ENCODE results near the gene WDR17. TPM values are rescaled to one million over a fixed set of nuclear protein-coding genes. Genes with fewer than 3 reads are reported as not detected.

The WDR17 gene
- total RNA-seq, 1 experiment from 2014 or later = 0.23 TPM

DNA sequence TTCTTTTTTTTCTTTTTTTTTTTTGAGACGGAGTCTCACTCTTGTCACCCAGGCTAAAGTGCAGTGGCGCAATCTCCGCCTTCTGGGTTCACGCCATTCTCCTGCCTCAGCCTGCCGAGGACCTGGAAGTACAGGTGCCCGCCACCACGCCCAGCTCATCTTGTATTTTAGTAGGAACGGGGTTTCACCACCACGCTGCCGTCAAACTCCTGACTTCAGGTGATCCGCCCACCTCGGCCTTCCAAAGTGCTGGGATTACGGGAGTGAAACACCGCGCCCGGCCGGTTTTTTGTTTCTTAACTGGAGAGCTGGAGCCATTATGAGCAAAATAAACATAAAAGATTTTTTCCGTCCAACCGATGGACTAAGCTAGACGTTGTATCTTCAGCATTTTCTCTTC is 1.9 kb upstream of the WDR17 start:
- no peak overlapping the region for H3K4me3 ChIP-seq
- H3K9me3 ChIP-seq = no peaks in the 10 kb centered on the region
- H3K36me3 ChIP-seq = no peaks in the 10 kb centered on the region
- DNase-seq = no peak
- H3K27me3 ChIP-seq = no peaks in the 10 kb centered on the region

DNA sequence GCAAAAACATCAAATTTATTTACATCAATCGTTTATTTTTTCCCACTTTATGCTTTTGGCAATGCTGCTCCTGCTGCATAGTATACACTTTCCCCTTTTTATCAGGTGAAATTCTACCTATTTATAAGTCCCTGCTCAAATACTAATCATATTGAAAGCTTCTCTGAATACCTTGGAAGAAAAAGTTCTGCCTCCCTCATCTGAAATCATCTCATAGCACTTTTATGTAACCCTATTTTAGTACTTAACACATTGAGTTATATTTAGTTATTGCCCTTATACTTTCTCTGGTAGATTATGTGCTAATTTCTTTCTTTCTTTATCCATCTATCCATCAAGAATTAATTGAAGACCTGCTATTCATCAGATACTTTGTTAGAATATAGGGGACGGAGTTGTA is 1.1 kb upstream of the WDR17 start:
- no peak for DNase-seq
- H3K4me3 ChIP-seq = no peak overlapping the region
- H3K27me3 ChIP-seq = no peaks in the 10 kb centered on the region

DNA sequence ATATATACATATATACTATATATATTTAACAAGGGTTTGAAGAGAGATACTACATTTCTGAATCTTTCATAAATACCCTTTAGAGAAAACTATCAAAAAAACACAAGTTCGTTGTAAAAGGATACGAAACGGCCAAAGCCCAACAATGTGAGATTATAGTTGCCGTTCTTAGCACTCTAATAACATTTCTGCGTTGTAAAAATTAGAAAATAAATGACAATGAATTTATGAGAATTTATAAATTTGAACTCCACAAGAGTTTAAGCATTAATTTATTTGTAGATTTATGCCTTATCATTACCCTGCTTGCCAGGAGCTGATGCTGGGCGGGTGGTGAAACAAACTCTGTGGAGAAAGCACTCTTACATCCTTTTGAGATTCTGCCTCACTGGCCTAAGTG is 1.1 kb downstream of the WDR17 start:
- DNase-seq = no peak
- no peaks in the 10 kb centered on the region for H3K27me3 ChIP-seq
- H3K9me3 ChIP-seq = no peaks in the 10 kb centered on the region
- H3K4me3 ChIP-seq = no peak overlapping the region
- H3K36me3 ChIP-seq = no peaks in the 10 kb centered on the region

More for the DNA sequence above, 1.1 kb upstream of the WDR17 start:
- Histone ChIP-seq H3K9me3 (no peaks in the 10 kb centered on the region), H3K36me3 (no peaks in the 10 kb centered on the region)

DNA sequence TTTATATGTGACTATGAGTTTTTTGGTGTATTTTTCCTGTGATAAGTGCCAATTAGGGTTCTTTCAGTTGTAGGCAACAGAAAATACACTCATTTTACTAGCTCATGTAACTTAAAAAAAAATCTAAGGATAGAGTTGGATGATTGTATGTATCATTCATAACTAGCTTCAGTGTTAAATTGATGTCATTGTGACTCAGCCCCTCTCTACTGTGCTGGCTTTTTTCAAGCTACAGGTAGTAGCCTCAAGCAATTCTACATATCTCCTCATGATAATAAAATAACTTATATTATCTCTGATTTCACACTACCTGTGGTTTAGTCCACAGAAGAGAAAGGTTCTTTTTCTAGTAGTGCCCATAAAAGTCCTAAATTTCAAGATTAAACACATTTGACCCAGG is 11.9 kb downstream of the WDR17 start:
- H3K4me3 ChIP-seq = no peak overlapping the region
- DNase-seq = no peak
- H3K36me3 ChIP-seq = no peaks in the 10 kb centered on the region
- H3K27me3 ChIP-seq = no peaks in the 10 kb centered on the region
- no peaks in the 10 kb centered on the region for H3K9me3 ChIP-seq

DNA sequence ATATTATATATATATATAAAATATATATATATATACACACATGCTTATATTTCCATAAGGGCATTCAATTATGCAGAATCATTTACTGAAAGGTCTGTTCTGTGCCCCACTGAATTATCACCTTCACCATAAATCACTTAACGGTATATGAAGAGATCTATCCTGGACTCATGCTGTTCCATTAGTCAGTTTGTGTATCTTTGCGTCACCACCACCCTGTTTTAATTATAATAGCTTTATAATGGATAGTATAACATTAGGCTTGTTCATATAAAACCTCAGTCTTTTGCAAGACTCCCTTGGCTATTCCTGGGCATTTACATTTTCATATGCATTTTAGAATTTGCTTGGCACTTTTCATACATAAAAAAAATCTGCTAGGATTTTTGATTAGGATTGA is 19.1 kb downstream of the WDR17 start:
- Histone ChIP-seq H3K36me3 (no peaks in the 10 kb centered on the region), H3K27me3 (no peaks in the 10 kb centered on the region), H3K4me3 (no peak overlapping the region), H3K9me3 (no peaks in the 10 kb centered on the region)
- no peak for DNase-seq

DNA sequence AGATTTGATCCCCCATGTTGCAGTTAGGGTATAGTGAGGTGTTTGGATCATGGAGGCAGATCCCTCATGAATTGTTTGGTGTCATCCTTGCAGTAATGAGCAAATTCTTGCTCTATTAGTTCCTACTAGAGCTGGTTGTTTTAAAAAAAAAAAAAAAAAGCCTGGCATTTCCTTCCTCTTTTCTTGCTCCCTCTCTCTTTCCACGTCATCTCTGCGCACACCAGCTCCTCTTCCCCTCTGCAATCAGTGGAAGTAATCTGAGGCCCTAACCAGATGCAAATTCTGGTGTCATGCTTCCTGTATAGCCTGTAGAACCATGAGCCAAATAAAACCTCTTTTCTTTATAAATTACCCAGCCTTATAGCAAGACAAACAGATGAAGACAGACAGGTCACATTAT is 24.5 kb downstream of the WDR17 start:
- no peak for DNase-seq
- Histone ChIP-seq H3K27me3 (no peaks in the 10 kb centered on the region), H3K4me3 (no peak overlapping the region), H3K9me3 (no peaks in the 10 kb centered on the region), H3K36me3 (no peaks in the 10 kb centered on the region)

DNA sequence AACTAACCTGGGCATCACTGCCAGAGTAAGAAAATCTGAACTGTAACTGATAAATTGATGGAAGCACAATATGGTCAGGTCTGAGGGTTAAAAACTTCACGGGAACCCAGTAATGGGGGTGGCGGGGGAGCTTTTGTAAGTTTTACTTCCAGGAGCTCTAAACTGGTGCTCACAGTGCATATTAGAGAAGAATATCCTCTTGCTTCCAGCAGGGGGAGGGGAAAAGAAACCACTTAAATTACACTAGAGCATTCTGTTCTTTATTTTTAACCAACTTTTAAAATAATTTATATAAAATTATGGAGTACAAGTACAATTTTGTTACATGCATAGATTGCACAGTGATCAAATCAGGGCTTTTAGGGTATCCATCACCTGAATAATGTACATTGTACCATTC is 33.7 kb downstream of the WDR17 start:
- DNase-seq = no peak
- Histone ChIP-seq H3K9me3 (peaks cover 3% of the 10 kb centered on the region; the same call in 1 of the 2 replicates), H3K36me3 (no peaks in the 10 kb centered on the region), H3K4me3 (no peak overlapping the region), H3K27me3 (no peaks in the 10 kb centered on the region)

DNA sequence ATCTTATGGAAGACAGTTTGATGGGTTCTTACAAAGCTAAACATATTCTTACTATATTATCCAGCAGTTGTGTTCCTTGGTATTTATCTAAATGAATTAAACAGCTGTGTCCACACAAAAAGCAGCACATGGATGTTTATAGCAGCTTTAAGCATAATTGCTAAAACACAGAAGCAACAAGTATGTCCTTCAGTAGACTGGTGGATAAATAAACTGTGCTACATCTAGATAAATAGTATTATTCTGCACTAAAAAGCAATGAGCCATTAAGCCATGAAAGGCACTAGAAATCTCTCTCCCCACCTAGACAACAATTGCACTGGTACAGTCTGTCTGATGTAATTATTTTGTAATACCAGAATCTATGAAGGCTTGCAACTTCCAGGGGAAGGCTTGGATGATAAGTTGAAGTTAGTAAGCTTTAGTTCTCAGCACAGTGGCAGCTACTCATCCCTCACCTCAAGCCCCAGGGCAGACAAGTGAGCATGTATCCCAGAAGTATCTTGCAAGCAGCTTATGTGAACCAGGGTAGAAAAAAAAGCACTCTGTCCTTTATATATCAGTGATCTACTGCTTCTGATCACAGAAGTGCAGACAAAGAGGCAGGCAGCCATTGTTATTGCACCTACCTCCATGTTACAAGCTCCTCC is 36.9 kb downstream of the WDR17 start:
- no peak for DNase-seq
- H3K9me3 ChIP-seq = peaks cover 3% of the 10 kb centered on the region; the same call in 1 of the 2 replicates
- H3K4me3 ChIP-seq = no peak overlapping the region
- H3K36me3 ChIP-seq = no peaks in the 10 kb centered on the region
- H3K27me3 ChIP-seq = no peaks in the 10 kb centered on the region

DNA sequence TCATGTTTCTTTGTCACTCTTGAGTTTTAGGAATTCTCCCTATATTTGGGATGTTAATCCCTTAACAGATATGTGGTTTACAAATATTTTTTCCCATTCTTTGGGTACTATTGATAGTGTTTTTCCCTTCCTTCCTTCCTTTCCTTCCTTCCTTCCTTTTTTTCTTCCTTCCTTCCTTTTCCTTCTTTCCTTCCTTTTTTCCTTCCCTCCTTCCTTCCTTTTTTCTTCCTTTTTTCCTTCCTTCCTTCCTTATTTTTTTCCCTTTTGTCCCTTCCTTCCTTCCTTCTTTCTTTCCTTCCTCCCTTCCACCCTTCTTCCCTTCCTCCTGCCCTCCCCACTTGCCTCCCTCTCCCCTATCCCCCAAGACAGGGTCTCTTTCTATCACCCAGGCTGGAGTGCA is 42.1 kb downstream of the WDR17 start:
- no peak overlapping the region for H3K4me3 ChIP-seq
- peaks cover 3% of the 10 kb centered on the region; the same call in 1 of the 2 replicates for H3K9me3 ChIP-seq
- DNase-seq = no peak
- H3K36me3 ChIP-seq = no peaks in the 10 kb centered on the region
- no peaks in the 10 kb centered on the region for H3K27me3 ChIP-seq

DNA sequence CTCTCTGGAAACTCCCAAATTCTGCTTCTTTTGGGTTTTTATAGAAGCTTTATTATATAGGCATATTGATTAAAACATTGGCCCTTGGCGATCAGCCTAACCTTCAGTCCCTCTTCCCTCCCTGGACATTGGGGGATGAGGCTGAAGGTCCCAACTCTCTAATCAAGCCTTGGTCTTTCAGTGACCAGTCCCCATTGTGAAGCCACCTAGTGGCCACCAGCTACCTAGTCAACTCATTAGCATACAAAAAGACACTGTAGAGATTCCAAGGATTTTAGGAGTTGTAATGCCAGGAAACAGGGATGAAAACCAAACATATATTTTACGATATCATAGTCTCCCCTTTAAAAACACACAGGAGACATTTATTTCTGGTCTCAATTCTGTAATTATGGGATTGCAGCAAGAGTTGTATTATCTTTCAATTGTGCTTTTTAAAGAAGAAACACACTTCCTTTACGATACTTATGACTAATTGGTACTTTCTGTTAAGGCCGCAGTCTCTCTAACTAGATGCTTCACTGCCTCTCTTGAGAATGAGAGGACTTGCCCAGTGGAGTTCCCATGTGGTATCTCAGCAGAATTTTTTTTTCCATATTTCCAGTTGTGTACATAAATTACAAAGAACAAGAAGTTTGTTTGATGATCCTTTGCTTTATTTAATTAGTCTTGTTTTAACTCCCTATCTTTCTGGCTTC is 58.2 kb downstream of the WDR17 start:
- Histone ChIP-seq H3K36me3 (no peaks in the 10 kb centered on the region), H3K27me3 (no peaks in the 10 kb centered on the region), H3K9me3 (no peaks in the 10 kb centered on the region), H3K4me3 (no peak overlapping the region)
- peak; percentile 1 for DNase-seq

DNA sequence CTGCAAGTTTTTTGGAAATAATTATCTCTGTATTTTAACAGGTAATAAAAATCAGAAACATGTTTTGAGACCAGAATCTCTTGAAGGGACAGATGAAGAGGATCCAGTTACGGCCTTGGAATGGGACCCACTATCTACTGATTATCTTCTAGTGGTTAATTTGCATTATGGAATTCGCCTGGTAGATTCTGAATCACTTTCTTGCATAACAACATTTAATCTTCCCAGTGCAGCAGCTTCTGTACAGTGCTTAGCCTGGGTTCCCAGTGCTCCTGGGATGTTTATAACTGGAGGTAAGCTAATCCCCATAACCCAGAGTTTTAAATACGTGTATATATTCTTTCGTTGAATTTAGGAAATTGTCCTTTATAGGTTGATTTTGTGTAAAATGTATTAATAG is 59.4 kb downstream of the WDR17 start:
- H3K27me3 ChIP-seq = no peaks in the 10 kb centered on the region
- no peaks in the 10 kb centered on the region for H3K36me3 ChIP-seq
- H3K9me3 ChIP-seq = no peaks in the 10 kb centered on the region
- no peak overlapping the region for H3K4me3 ChIP-seq
- no peak for DNase-seq

DNA sequence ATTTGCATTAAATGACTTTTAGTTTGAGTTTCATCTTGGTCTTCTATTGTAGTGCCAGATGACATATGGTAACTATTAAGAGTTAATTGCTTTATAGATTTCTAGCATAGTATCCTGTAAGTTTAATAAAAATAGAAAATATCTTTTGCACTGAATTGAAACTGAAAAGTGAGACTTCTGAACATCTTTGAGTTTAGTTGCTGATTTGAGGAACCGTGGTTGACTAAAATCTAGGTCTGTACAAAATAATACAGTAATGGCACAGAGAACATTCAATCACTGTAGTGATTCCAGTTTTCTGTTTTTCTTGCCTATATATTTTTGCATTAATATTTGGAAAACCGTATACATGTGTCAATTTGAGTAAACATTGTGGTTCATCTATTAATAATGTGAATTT is 69.0 kb downstream of the WDR17 start:
- Histone ChIP-seq H3K9me3 (no peaks in the 10 kb centered on the region), H3K27me3 (no peaks in the 10 kb centered on the region), H3K4me3 (no peak overlapping the region), H3K36me3 (no peaks in the 10 kb centered on the region)
- no peak for DNase-seq

DNA sequence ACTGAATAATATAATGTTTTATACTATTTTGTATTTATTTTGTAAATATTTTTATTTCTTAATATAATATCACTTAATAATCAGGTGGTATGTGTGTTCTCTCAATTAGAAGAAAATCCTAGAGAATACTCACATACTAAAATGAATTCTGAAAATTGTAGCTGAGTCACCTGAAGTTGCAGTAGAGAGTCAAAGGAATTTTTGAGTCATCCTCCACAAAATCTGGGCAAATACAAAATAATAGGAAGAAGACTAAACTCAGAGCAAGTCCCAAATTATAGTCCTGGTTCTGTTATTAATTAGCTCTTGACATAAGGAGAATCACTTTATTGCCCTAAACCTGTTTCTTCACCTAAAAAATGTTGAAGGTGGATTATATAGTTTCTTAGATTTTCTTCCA is 72.0 kb downstream of the WDR17 start:
- Histone ChIP-seq H3K27me3 (no peaks in the 10 kb centered on the region), H3K4me3 (no peak overlapping the region), H3K9me3 (no peaks in the 10 kb centered on the region), H3K36me3 (no peaks in the 10 kb centered on the region)
- DNase-seq = no peak

DNA sequence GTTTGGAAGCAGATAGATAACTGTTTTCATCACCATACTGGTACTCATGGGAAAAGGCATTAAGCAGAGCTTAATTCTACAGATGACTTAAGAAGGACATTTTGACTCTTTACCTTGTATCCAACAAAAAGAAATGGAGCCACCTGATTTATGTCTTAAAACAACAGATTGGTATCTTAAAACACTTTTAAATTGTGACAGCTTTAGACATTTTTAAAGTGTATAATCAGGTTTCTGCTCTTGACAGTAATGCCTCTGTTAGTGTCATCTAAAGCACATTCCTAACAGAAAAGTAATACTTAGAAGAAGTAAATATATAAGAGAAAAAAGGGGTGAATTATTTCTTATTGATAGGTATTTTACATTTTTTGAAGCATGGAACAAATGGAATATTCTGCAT is 73.9 kb downstream of the WDR17 start:
- no peak overlapping the region for H3K4me3 ChIP-seq
- H3K9me3 ChIP-seq = no peaks in the 10 kb centered on the region
- no peaks in the 10 kb centered on the region for H3K36me3 ChIP-seq
- H3K27me3 ChIP-seq = no peaks in the 10 kb centered on the region
- no peak for DNase-seq

DNA sequence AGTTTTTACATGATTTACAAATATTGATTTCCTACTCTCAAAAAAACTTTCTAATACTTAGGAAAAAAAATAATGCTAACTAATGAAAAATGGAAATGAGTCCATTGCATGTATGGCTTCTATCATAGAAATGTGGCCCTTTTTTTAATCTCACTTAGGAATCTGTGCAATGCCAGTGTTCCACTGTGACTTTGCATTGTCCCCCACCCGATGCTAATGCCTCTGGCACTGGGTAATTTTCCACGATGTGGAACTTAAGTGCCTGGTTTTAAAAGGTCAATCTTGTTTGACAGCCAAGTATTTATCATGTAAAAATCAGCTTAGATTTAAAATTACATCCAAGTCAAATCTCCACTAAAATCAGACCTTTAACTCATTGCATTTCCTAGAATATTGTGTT is 76.6 kb downstream of the WDR17 start:
- no peaks in the 10 kb centered on the region for H3K9me3 ChIP-seq
- no peak overlapping the region for H3K4me3 ChIP-seq
- no peak for DNase-seq
- H3K36me3 ChIP-seq = no peaks in the 10 kb centered on the region
- no peaks in the 10 kb centered on the region for H3K27me3 ChIP-seq

DNA sequence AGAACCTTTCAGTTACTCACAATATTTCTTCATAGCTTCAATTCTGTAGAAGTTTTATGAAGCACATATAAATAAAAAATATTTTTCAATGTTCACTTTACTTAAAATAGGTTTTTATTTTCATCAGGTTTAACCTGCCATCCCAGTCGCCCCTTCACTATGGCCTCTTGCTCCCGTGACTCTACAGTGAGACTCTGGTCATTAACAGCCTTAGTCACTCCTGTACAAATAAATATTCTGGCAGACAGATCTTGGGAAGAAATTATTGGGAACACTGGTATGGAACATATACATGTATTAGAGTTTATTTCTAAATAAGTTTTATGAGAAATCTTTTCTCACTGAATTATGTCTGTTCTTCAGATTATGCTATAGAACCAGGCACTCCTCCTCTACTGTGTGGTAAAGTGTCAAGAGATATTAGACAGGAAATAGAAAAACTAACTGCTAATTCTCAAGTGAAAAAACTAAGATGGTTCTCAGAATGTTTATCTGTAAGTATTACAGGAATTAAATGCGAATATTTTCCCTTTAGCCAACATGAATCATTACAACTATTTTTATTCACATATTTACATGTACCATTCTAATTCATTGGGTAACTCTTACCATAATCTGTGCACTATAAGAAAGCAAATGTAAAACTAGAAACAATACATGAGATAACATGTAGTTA is 84.2 kb downstream of the WDR17 start:
- Histone ChIP-seq H3K4me3 (no peak overlapping the region), H3K27me3 (no peaks in the 10 kb centered on the region), H3K36me3 (peaks cover 2% of the 10 kb centered on the region; the same call in 1 of the 2 replicates), H3K9me3 (no peaks in the 10 kb centered on the region)
- peak; percentile 1 for DNase-seq

DNA sequence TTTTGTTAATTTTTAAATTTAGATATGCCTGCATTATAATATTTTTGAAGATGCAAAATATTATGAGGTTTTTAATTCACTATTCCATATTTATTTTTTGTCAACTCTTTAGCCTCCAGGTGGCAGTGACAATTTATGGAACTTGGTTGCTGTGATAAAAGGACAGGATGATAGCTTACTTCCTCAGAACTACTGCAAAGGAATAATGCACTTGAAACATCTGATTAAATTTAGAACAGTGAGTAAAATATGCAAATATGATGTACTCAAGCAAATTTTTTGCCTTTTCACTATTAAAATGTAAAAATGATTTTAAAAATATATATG is 84.7 kb downstream of the WDR17 start:
- H3K4me3 ChIP-seq = no peak overlapping the region
- no peak for DNase-seq
- peaks cover 2% of the 10 kb centered on the region; the same call in 1 of the 2 replicates for H3K36me3 ChIP-seq
- H3K9me3 ChIP-seq = no peaks in the 10 kb centered on the region
- no peaks in the 10 kb centered on the region for H3K27me3 ChIP-seq

DNA sequence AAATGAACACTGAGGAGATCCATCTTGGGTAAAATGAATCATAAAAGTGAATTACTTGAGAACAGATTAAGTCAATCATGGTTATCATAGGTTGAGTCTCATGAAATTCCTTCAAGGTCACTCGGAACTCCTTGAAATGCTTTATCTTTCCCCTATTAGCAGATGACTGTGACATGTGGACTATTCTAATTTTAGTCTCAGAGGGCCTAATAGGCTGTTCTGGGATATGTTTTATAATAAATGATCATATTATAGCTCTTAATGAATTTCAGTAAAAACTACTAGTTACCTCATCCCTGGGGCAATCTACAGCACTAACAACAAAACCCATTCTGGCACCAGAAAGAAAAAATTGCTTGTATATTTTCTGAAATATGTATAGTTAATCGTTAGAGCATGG is 85.1 kb downstream of the WDR17 start:
- DNase-seq = no peak
- no peaks in the 10 kb centered on the region for H3K9me3 ChIP-seq
- H3K27me3 ChIP-seq = no peaks in the 10 kb centered on the region
- no peak overlapping the region for H3K4me3 ChIP-seq
- H3K36me3 ChIP-seq = peaks cover 2% of the 10 kb centered on the region; the same call in 1 of the 2 replicates

Data from MG63 (cell line).